Neural cell (in vitro differentiated cells): ENCODE measurements around the gene DSCAML1. TPM values are rescaled to one million over a fixed set of nuclear protein-coding genes. Genes with fewer than 3 reads are reported as not detected.

Source experiments
- H2AFZ ChIP-seq: fragments of 200-600, 300-800 bp; sonication (generic), shearing (Covaris generic); 2 replicates; pipeline ENCODE4 v1.6.0; 2014; ENCODE audit warnings: low read depth, mild to moderate bottlenecking, antibody characterized with exemption, low read length, moderate library complexity
- H3F3A ChIP-seq: fragments of 200-600 bp; shearing (Covaris generic); 2 replicates; pipeline ENCODE4 v1.6.1; 2016; ENCODE audit warnings: mild to moderate bottlenecking, moderate library complexity, mixed read lengths, antibody characterized with exemption, low read length; ENCODE audit not compliant: insufficient read depth, poor library complexity, severe bottlenecking
- H3K27ac ChIP-seq: fragments of 200-600, 300-800 bp; sonication (generic), shearing (Covaris generic); 2 replicates; pipeline ENCODE4 v1.5.1; 2014; ENCODE audit warnings: mild to moderate bottlenecking, low read length, moderate library complexity
- H3K27me3 ChIP-seq: fragments of 300-800, 200-600 bp; sonication (generic), shearing (Covaris generic); 2 replicates; pipeline ENCODE4 v1.6.0; 2014; ENCODE audit warnings: mild to moderate bottlenecking, low read depth, low read length, moderate library complexity; ENCODE audit not compliant: insufficient read depth
- H3K36me3 ChIP-seq: fragments of 300-800, 200-600 bp; sonication (generic), shearing (Covaris generic); 2 replicates; pipeline ENCODE4 v1.5.1; 2014; ENCODE audit warnings: mild to moderate bottlenecking, antibody characterized with exemption, low read length, moderate library complexity; ENCODE audit not compliant: insufficient read depth
- H3K4me2 ChIP-seq: fragments of 300-800, 200-600 bp; sonication (generic), shearing (Covaris generic); 2 replicates; pipeline ENCODE4 v1.6.0; 2014; ENCODE audit warnings: mild to moderate bottlenecking, low read length
- H3K4me3 ChIP-seq: fragments of 300-800, 200-600 bp; sonication (generic), shearing (Covaris generic); 2 replicates; pipeline ENCODE4 v1.5.1; 2014; ENCODE audit warnings: mild to moderate bottlenecking, low read length, moderate library complexity
- H3K79me2 ChIP-seq: fragments of 200-600 bp; shearing (Covaris generic); replicated peaks from 2 replicates; pipeline ENCODE4 v1.6.0; 2014; ENCODE audit warnings: mild to moderate bottlenecking, low read length, moderate library complexity; ENCODE audit not compliant: insufficient read depth
- H3K9ac ChIP-seq: fragments of 300-800, 200-600 bp; sonication (generic), shearing (Covaris generic); 2 replicates; pipeline ENCODE4 v1.6.1; 2016; ENCODE audit warnings: mild to moderate bottlenecking, low read length, mixed read lengths
- H3K9me2 ChIP-seq: fragments of 200-600 bp; shearing (Covaris generic); 2 replicates; pipeline ENCODE4 v1.6.1; 2016; ENCODE audit warnings: mild to moderate bottlenecking, low read length, mixed read lengths; ENCODE audit not compliant: insufficient read depth
- H3K9me3 ChIP-seq: fragments of 200-600, 300-800 bp; sonication (generic), shearing (Covaris generic); 2 replicates; pipeline ENCODE4 v1.6.1; 2016; ENCODE audit warnings: mild to moderate bottlenecking, mixed run types, low read length, moderate library complexity, mixed read lengths
- H4K20me1 ChIP-seq: fragments of 200-600 bp; shearing (Covaris generic); 2 replicates; pipeline ENCODE4 v1.6.1; 2016; ENCODE audit warnings: mild to moderate bottlenecking, mixed run types; ENCODE audit not compliant: insufficient read depth
- CTCF ChIP-seq: fragments of 450-650 bp; IDR thresholded peaks from 2 replicates; pipeline ENCODE4 v1.5.1; 2014; ENCODE audit warnings: antibody characterized with exemption, mild to moderate bottlenecking, moderate library complexity; ENCODE audit not compliant: poor library complexity, severe bottlenecking
- EP300 ChIP-seq: fragments of 450-650 bp; conservative IDR thresholded peaks from 2 replicates; pipeline ENCODE4 v1.6.1; 2014; ENCODE audit warnings: antibody characterized with exemption, mild to moderate bottlenecking, moderate library complexity; ENCODE audit not compliant: poor library complexity, severe bottlenecking
- EZH2 ChIP-seq: fragments of 200-600, 300-800 bp; shearing (Covaris generic), sonication (generic); IDR thresholded peaks from 2 replicates; pipeline ENCODE4 v1.6.1; 2014; ENCODE audit warnings: antibody characterized with exemption, low read length, borderline replicate concordance, mild to moderate bottlenecking; ENCODE audit not compliant: insufficient read depth, poor library complexity, severe bottlenecking
- MXI1 ChIP-seq: fragments of 450-650 bp; conservative IDR thresholded peaks from 2 replicates; pipeline ENCODE4 v1.6.1; 2014; ENCODE audit warnings: antibody characterized with exemption, mild to moderate bottlenecking; ENCODE audit not compliant: poor library complexity, severe bottlenecking
- POLR2AphosphoS5 ChIP-seq: IDR thresholded peaks from 2 replicates; pipeline ENCODE4 v1.6.1; 2012
- RAD21 ChIP-seq: fragments of 450-650 bp; conservative IDR thresholded peaks from 2 replicates; pipeline ENCODE4 v1.6.1; 2014; ENCODE audit warnings: antibody characterized with exemption, mild to moderate bottlenecking, moderate library complexity
- REST ChIP-seq: IDR thresholded peaks from 2 replicates; pipeline ENCODE4 v1.6.1; 2012; ENCODE audit warnings: borderline replicate concordance
- SMC3 ChIP-seq: fragments of 450-650 bp; conservative IDR thresholded peaks from 2 replicates; pipeline ENCODE4 v1.6.1; 2014; ENCODE audit warnings: antibody characterized with exemption, mild to moderate bottlenecking, moderate library complexity; ENCODE audit not compliant: poor library complexity
- TAF1 ChIP-seq: IDR thresholded peaks from 2 replicates; pipeline ENCODE4 v1.6.1; 2012; ENCODE audit warnings: low read depth
- polyA minus RNA-seq: library from RNA; depleted of rRNA, polyadenylated mRNA; stranded (reverse); fragments of >200 nt; gene quantifications from 2 replicates; pipeline ENCODE4 v1.2.3, GENCODE V29; 2014
- polyA plus RNA-seq: library from polyadenylated mRNA; depleted of rRNA; stranded (reverse); fragments of >200 nt; gene quantifications from 2 replicates; pipeline ENCODE4 v1.2.3, GENCODE V29; 2014

The DSCAML1 gene, protein sequence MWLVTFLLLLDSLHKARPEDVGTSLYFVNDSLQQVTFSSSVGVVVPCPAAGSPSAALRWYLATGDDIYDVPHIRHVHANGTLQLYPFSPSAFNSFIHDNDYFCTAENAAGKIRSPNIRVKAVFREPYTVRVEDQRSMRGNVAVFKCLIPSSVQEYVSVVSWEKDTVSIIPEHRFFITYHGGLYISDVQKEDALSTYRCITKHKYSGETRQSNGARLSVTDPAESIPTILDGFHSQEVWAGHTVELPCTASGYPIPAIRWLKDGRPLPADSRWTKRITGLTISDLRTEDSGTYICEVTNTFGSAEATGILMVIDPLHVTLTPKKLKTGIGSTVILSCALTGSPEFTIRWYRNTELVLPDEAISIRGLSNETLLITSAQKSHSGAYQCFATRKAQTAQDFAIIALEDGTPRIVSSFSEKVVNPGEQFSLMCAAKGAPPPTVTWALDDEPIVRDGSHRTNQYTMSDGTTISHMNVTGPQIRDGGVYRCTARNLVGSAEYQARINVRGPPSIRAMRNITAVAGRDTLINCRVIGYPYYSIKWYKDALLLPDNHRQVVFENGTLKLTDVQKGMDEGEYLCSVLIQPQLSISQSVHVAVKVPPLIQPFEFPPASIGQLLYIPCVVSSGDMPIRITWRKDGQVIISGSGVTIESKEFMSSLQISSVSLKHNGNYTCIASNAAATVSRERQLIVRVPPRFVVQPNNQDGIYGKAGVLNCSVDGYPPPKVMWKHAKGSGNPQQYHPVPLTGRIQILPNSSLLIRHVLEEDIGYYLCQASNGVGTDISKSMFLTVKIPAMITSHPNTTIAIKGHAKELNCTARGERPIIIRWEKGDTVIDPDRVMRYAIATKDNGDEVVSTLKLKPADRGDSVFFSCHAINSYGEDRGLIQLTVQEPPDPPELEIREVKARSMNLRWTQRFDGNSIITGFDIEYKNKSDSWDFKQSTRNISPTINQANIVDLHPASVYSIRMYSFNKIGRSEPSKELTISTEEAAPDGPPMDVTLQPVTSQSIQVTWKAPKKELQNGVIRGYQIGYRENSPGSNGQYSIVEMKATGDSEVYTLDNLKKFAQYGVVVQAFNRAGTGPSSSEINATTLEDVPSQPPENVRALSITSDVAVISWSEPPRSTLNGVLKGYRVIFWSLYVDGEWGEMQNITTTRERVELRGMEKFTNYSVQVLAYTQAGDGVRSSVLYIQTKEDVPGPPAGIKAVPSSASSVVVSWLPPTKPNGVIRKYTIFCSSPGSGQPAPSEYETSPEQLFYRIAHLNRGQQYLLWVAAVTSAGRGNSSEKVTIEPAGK (N-terminal part only)
- polyA plus RNA-seq (0.86 and 1.3 TPM in 2 replicates), polyA minus RNA-seq (2.2 and 2.4 TPM in 2 replicates)

DNA sequence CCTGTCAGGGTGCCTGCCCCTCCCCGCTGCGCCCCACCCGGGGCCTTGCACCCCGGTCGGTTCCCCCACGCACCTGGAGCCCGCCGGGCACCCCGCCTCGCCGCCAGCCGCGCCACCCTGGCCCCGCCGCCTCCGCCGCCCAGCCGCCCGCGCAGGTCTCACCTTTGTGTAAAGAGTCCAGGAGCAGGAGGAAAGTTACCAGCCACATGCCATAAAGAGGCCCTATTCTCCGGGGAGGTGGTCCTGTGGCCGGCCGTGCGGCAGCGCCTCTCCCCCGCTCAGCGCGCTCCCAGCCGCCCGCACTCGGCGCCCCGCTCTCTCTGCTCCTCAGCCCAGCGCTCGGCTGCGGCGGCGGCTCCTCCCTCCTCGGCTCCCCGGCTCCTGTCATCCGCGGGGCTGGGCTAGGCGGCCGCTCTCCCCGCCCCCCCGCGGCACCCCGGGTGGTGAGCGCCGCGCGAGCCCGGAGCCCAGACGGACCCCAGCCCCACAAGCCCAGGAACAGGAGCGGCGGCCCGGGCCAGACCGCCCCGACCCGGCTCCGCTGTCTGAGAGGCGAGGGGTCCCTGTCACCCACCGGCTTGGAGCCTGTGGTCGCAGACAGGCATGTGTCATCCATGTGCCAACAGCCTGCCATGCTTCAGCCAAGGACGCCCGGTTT is at the start of gene DSCAML1:
TSS of gene DSCAML1 (minus strand) at position 345 of the 658 bp plus-strand sequence. CDS start at position 208, 137 bp downstream.
- no peak within 1 kb of the TSS for H2AFZ ChIP-seq
- no peaks in the 10 kb centered on the region for H4K20me1 ChIP-seq
- TF ChIP-seq RAD21 = peak; percentile 41
- no peak for TF ChIP-seq REST
- no peak for TF ChIP-seq TAF1
- TF ChIP-seq MXI1 = no peak
- H3K4me3 ChIP-seq = peak within 1 kb of the TSS; percentile 84
- H3K79me2 ChIP-seq = no peaks in the 10 kb centered on the region
- no peak within 1 kb of the TSS for H3K27ac ChIP-seq
- H3K9ac ChIP-seq = peak within 1 kb of the TSS; percentile 65
- H3K36me3 ChIP-seq = no peaks in the 10 kb centered on the region
- H3K9me2 ChIP-seq = no peaks in the 10 kb centered on the region
- peak within 1 kb of the TSS; percentile 80 for H3K4me2 ChIP-seq
- H3K27me3 ChIP-seq = peaks cover 49% of the 10 kb centered on the region
- no peaks in the 10 kb centered on the region for H3F3A ChIP-seq
- no peaks in the 10 kb centered on the region for H3K9me3 ChIP-seq

DNA sequence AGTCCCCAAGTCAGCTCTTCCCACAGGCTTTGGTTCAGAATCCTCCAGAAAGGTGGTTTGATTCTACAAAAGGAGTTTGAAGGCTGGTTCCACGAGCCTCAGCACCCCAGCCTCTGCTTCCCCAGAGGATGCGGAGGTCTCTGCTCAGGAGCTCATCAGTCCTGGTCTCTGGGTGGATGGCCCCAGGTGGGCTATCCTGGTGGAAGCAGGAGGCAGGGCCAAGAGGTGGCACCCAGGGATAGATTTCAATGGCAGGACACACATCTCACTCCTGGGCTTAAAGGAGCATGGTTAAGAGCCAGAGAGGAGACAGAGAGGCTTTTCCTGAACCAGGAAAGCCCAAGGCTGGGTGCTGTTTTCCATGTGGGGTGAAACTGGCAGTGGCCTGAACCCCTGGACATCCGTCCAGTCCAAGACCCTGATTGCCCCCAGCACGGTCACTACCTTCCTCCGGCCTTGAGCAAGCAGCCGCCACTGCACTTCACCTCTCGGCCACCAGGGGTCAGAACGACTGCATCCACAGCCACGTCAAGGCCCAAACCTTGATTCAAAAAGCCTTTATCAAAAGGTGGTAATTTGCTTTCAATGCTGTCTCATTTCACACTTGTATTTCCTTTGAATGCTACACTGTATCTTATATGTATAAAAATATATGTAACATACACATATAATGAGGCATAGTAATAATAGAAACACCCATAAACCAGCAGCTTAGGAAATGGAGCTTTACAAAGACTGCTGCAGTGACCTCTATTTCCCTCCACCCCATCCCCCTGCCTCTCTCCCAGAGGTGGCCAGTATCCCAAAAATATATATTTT is 46.9 kb upstream of the DSCAML1 start:
- peaks cover 19% of the 10 kb centered on the region for H3K79me2 ChIP-seq

More for the DNA sequence above, 46.9 kb upstream of the DSCAML1 start:
- Histone ChIP-seq H3K9me3 (no peaks in the 10 kb centered on the region), H3F3A (no peaks in the 10 kb centered on the region), H3K36me3 (no peaks in the 10 kb centered on the region), H3K9ac (peak overlapping the region; percentile 12), H3K4me3 (no peak overlapping the region), H2AFZ (no peak overlapping the region), H4K20me1 (peaks cover 5% of the 10 kb centered on the region), H3K4me2 (no peak overlapping the region), H3K9me2 (no peaks in the 10 kb centered on the region), H3K27ac (no peak overlapping the region), H3K27me3 (no peaks in the 10 kb centered on the region)
- TF ChIP-seq SMC3 (peak; percentile 99), POLR2AphosphoS5 (no peak), RAD21 (peak; percentile 94), EP300 (no peak), EZH2 (no peak), MXI1 (peak; percentile 27), CTCF (peak; percentile 96)
